ENCODE data around the gene TADA2B. TPM values are rescaled to one million over a fixed set of nuclear protein-coding genes. Genes with fewer than 3 reads are reported as not detected.
"Not testable (repeated sequence)": the region's sequence is repeated elsewhere in the genome, so short reads cannot be mapped to it uniquely, and the experiment has no call there.

TADA2B gene
- total RNA-seq, 1 donor from 2014 or later, result 19.8 TPM

DNA sequence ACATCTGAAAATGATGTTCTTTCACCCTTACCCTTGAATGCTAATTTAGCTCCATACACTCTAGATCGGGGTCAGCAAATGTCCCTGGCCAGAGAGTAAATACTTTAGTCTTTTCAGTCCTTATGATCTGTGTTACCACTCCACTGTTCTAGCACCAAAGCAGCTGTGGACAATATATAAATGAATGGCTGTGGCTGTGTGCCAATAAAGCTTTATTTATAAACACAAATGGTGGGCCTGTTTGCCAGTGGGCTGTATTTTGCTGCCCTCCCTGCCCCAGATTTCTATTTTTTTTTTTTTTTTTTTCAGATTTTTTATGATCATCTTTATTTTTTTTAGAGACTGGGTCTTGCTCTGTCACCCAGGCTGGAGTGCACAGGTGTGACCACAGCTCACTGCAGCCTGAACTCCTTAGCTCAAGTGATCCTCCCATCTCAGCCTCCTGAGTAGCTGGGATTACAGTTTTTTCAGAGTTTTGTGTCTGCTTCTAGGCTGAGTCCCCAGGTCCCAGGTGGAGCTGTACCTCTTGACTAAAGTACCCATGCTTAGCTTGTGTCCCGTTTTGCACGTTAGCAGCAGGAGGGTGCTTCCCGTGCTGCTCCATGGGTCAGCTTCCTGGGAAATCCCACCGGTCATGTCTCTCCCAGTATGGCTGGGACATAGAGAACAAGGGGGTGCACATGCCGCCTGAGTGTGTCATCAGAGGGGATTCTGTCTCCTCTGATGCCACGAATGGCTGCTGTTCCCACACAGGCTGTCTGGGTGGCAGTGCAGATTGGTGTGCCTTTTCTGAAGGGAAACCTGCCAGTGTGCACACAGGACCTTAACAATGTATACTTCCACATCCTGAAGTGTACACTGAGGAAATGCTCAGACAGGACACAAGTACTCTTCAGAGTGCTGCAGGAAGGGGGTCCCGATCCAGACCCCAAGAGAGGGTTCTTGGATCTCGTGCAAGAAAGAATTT lies 40.7 kb downstream of the TADA2B start:
- H2AFZ ChIP-seq (ENCODE audit: low read depth, low read length), result peak overlapping the region; percentile 10

DNA sequence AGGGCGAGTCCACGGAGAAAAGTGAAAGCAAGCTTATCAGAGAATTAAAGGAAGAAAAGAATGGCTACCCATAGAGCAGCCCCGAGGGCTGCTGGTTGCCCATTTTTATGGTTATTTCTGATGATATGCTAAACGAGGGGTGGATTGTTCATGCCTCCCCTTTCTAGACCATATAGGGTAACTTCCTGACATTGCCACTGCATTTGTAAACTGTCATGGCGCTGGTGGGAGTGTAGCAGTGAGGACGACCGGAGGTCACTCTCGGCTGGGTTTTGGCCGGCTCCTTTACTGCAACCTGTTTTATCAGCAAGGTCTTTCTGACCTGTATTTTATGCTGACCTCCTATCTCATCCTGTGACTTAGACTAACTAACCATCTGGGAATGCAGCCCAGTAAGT lies 41.4 kb downstream of the TADA2B start:
- H3K4me3 ChIP-seq (ENCODE audit: insufficient read depth, low read depth, low read length); H3K4me1 ChIP-seq (ENCODE audit: insufficient read depth, low read length); FAIRE-seq; H3K27ac Mint-ChIP-seq (ENCODE audit: unreplicated experiment); H3K9ac ChIP-seq (ENCODE audit: low read length); H3K4me3 Mint-ChIP-seq (ENCODE audit: unreplicated experiment); H3K4me1 Mint-ChIP-seq (ENCODE audit: low read depth, unreplicated experiment); H3K79me2 ChIP-seq (ENCODE audit: insufficient read depth, low read length); H3K4me2 ChIP-seq (ENCODE audit: low read length); DNase-seq (ENCODE audit: low read depth); H3K9me3 ChIP-seq (ENCODE audit: insufficient read depth, low read depth, low read length); H2AFZ ChIP-seq (ENCODE audit: low read depth, low read length); H3K36me3 ChIP-seq (ENCODE audit: insufficient read depth, low read length); H4K20me1 ChIP-seq (ENCODE audit: insufficient read depth, low read length); H3K27ac ChIP-seq (ENCODE audit: low read depth, low read length); H3K36me3 Mint-ChIP-seq (ENCODE audit: low read depth, unreplicated experiment): not testable (repeated sequence)
- peaks cover 22% of the 10 kb centered on the region for H3K9me3 Mint-ChIP-seq (ENCODE audit: unreplicated experiment)
- peaks cover 31% of the 10 kb centered on the region for H3K27me3 ChIP-seq (ENCODE audit: insufficient read depth, low read length)
- H3K27me3 Mint-ChIP-seq (ENCODE audit: low read depth, unreplicated experiment), result peaks cover 48% of the 10 kb centered on the region

More for the DNA sequence above, 40.7 kb downstream of the TADA2B start:
- DNase-seq (ENCODE audit: low read depth) (no peak), FAIRE-seq (no peak)
- Mint-ChIP-seq H3K9me3 (ENCODE audit: unreplicated experiment) (peaks cover 22% of the 10 kb centered on the region), H3K4me1 (ENCODE audit: low read depth, unreplicated experiment) (no peaks in the 10 kb centered on the region), H3K36me3 (ENCODE audit: low read depth, unreplicated experiment) (no peaks in the 10 kb centered on the region), H3K27me3 (ENCODE audit: low read depth, unreplicated experiment) (peaks cover 41% of the 10 kb centered on the region), H3K27ac (ENCODE audit: unreplicated experiment) (no peak overlapping the region), H3K4me3 (ENCODE audit: unreplicated experiment) (no peak overlapping the region)
- Histone ChIP-seq H3K27me3 (ENCODE audit: insufficient read depth, low read length) (peaks cover 24% of the 10 kb centered on the region), H3K9ac (ENCODE audit: low read length) (no peak overlapping the region), H3K27ac (ENCODE audit: low read depth, low read length) (no peak overlapping the region), H3K9me3 (ENCODE audit: insufficient read depth, low read depth, low read length) (peaks cover 6% of the 10 kb centered on the region), H4K20me1 (ENCODE audit: insufficient read depth, low read length) (no peaks in the 10 kb centered on the region), H3K4me2 (ENCODE audit: low read length) (no peak overlapping the region), H3K79me2 (ENCODE audit: insufficient read depth, low read length) (no peaks in the 10 kb centered on the region), H3K36me3 (ENCODE audit: insufficient read depth, low read length) (no peaks in the 10 kb centered on the region), H3K4me1 (ENCODE audit: insufficient read depth, low read length) (peaks cover 3% of the 10 kb centered on the region), H3K4me3 (ENCODE audit: insufficient read depth, low read depth, low read length) (no peak overlapping the region)
- TF ChIP-seq EZH2 (IDR thresholded peaks at IDR 0.05; ENCODE audit: insufficient read depth, low read length), result no peak
- TF ChIP-seq, protein P1, sequence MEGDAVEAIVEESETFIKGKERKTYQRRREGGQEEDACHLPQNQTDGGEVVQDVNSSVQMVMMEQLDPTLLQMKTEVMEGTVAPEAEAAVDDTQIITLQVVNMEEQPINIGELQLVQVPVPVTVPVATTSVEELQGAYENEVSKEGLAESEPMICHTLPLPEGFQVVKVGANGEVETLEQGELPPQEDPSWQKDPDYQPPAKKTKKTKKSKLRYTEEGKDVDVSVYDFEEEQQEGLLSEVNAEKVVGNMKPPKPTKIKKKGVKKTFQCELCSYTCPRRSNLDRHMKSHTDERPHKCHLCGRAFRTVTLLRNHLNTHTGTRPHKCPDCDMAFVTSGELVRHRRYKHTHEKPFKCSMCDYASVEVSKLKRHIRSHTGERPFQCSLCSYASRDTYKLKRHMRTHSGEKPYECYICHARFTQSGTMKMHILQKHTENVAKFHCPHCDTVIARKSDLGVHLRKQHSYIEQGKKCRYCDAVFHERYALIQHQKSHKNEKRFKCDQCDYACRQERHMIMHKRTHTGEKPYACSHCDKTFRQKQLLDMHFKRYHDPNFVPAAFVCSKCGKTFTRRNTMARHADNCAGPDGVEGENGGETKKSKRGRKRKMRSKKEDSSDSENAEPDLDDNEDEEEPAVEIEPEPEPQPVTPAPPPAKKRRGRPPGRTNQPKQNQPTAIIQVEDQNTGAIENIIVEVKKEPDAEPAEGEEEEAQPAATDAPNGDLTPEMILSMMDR (IDR thresholded peaks at IDR 0.05; ENCODE audit: insufficient read depth, low read depth, low read length), result no peak

DNA sequence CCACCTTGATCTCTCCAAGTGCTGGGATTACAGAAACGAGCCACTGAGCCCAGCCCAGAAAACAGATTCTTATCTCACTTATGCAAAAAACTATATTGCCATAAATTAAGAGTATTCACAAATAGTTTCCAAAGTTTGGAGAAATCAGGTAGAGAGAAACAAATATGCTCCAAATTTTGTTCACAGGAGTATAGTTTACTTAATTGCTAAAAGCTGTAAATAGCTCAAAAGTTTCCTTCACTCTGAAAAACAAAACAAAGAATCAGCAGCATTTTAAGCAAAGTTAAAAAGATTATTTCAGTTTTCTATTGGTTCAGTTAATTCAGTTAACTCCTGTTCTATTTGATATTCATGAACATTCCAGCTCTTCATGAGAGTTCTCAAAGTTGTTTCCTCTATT lies 43.2 kb downstream of the TADA2B start:
- FAIRE-seq (no peak), DNase-seq (ENCODE audit: low read depth) (no peak)
- Mint-ChIP-seq H3K4me3 (ENCODE audit: unreplicated experiment) (no peak overlapping the region), H3K4me1 (ENCODE audit: low read depth, unreplicated experiment) (no peaks in the 10 kb centered on the region), H3K36me3 (ENCODE audit: low read depth, unreplicated experiment) (no peaks in the 10 kb centered on the region), H3K9me3 (ENCODE audit: unreplicated experiment) (peaks cover 9% of the 10 kb centered on the region), H3K27me3 (ENCODE audit: low read depth, unreplicated experiment) (peaks cover 45% of the 10 kb centered on the region), H3K27ac (ENCODE audit: unreplicated experiment) (no peak overlapping the region)
- Histone ChIP-seq H3K9ac (ENCODE audit: low read length) (no peak overlapping the region), H4K20me1 (ENCODE audit: insufficient read depth, low read length) (no peaks in the 10 kb centered on the region), H3K36me3 (ENCODE audit: insufficient read depth, low read length) (no peaks in the 10 kb centered on the region), H3K27ac (ENCODE audit: low read depth, low read length) (no peak overlapping the region), H3K4me2 (ENCODE audit: low read length) (no peak overlapping the region), H3K9me3 (ENCODE audit: insufficient read depth, low read depth, low read length) (peaks cover 3% of the 10 kb centered on the region), H2AFZ (ENCODE audit: low read depth, low read length) (no peak overlapping the region), H3K4me1 (ENCODE audit: insufficient read depth, low read length) (peaks cover 3% of the 10 kb centered on the region), H3K79me2 (ENCODE audit: insufficient read depth, low read length) (no peaks in the 10 kb centered on the region), H3K27me3 (ENCODE audit: insufficient read depth, low read length) (peaks cover 34% of the 10 kb centered on the region), H3K4me3 (ENCODE audit: insufficient read depth, low read depth, low read length) (no peak overlapping the region)
- TF ChIP-seq, protein P1 (IDR thresholded peaks at IDR 0.05; ENCODE audit: insufficient read depth, low read depth, low read length), result no peak
- no peak for TF ChIP-seq EZH2 (IDR thresholded peaks at IDR 0.05; ENCODE audit: insufficient read depth, low read length)

All from astrocyte (in vitro differentiated cells and primary cell).